ENCODE data around the gene SNAPC2. TPM values are rescaled to one million over a fixed set of nuclear protein-coding genes. Genes with fewer than 3 reads are reported as not detected.

The SNAPC2 gene
- total RNA-seq, 1 donor from 2014 or later, result 32.0 TPM

GRCh38 chr19:7879836-7880235 lies 40.3 kb upstream of the SNAPC2 start:
- TF ChIP-seq CTCF (IDR thresholded peaks at IDR 0.05; ENCODE audit: insufficient read depth, low read length, poor library complexity, severe bottlenecking), result no peak

GRCh38 chr19:7881910-7882309 lies 38.2 kb upstream of the SNAPC2 start:
- TF ChIP-seq CTCF (IDR thresholded peaks at IDR 0.05; ENCODE audit: insufficient read depth, low read length, poor library complexity, severe bottlenecking), result no peak
- Histone ChIP-seq H3K4me3 (ENCODE audit: low read depth, low read length) (no peak overlapping the region), H3K36me3 (ENCODE audit: control insufficient read depth, insufficient read depth, low read length) (no peaks in the 10 kb centered on the region), H3K27me3 (ENCODE audit: control insufficient read depth, insufficient read depth, low read length) (no peaks in the 10 kb centered on the region)
- DNase-seq (ENCODE audit: low read depth), result no peak

More at GRCh38 chr19:7879836-7880235, 40.3 kb upstream of the SNAPC2 start:
- H3K27me3 ChIP-seq (ENCODE audit: control insufficient read depth, insufficient read depth, low read length), result peaks cover 4% of the 10 kb centered on the region
- no peaks in the 10 kb centered on the region for H3K36me3 ChIP-seq (ENCODE audit: control insufficient read depth, insufficient read depth, low read length)
- no peak for DNase-seq (ENCODE audit: low read depth)
- H3K4me3 ChIP-seq (ENCODE audit: low read depth, low read length), result no peak overlapping the region

GRCh38 chr19:7883105-7883504 lies 37.0 kb upstream of the SNAPC2 start:
- no peak overlapping the region for H3K4me3 ChIP-seq (ENCODE audit: low read depth, low read length)
- no peaks in the 10 kb centered on the region for H3K27me3 ChIP-seq (ENCODE audit: control insufficient read depth, insufficient read depth, low read length)
- H3K36me3 ChIP-seq (ENCODE audit: control insufficient read depth, insufficient read depth, low read length), result no peaks in the 10 kb centered on the region
- no peak for TF ChIP-seq CTCF (IDR thresholded peaks at IDR 0.05; ENCODE audit: insufficient read depth, low read length, poor library complexity, severe bottlenecking)
- DNase-seq (ENCODE audit: low read depth), result no peak

- no peaks in the 10 kb centered on the region for H3K36me3 ChIP-seq (ENCODE audit: control insufficient read depth, insufficient read depth, low read length)
- H3K4me3 ChIP-seq (ENCODE audit: low read depth, low read length), result no peak overlapping the region
- no peak for TF ChIP-seq CTCF (IDR thresholded peaks at IDR 0.05; ENCODE audit: insufficient read depth, low read length, poor library complexity, severe bottlenecking)
- DNase-seq (ENCODE audit: low read depth), result no peak
- H3K27me3 ChIP-seq (ENCODE audit: control insufficient read depth, insufficient read depth, low read length), result no peaks in the 10 kb centered on the region
Measured at GRCh38 chr19:7883796-7884570, 36.2 kb upstream of the SNAPC2 start.

GRCh38 chr19:7885818-7886217 lies 34.3 kb upstream of the SNAPC2 start:
- H3K27me3 ChIP-seq (ENCODE audit: control insufficient read depth, insufficient read depth, low read length), result no peaks in the 10 kb centered on the region
- no peak for TF ChIP-seq CTCF (IDR thresholded peaks at IDR 0.05; ENCODE audit: insufficient read depth, low read length, poor library complexity, severe bottlenecking)
- H3K36me3 ChIP-seq (ENCODE audit: control insufficient read depth, insufficient read depth, low read length), result no peaks in the 10 kb centered on the region
- no peak for DNase-seq (ENCODE audit: low read depth)
- H3K4me3 ChIP-seq (ENCODE audit: low read depth, low read length), result no peak overlapping the region

Measured in kidney epithelial cell (primary cell).